HepG2 (cell line): ENCODE measurements around the gene GPR179. TPM values are rescaled to one million over a fixed set of nuclear protein-coding genes. Genes with fewer than 3 reads are reported as not detected.

ENCODE experiments used
- ATAC-seq: fragments of 200-7000 bp; cut with Tn5 transposase; 3 replicates; pipeline ENCODE4 v1.9.1; 2020; ENCODE audit warnings: mild to moderate bottlenecking, moderate library complexity
- BruUV-seq: library from RNA; stranded (reverse); fragments of 400-500 nt; replicated peaks from 2 replicates; lab custom pipeline; 2021; lab: Mats Ljungman, UMichigan
- CTCF ChIA-PET: fragments of 300-600 bp; formaldehyde crosslinking; extraction: SDS; loops from one replicate; lab custom pipeline; 2021; ENCODE audit warnings: low total read pairs, inconsistent platforms, low intra/inter-chr PET ratio; lab: Yijun Ruan, JAX
- POLR2A ChIA-PET: fragments of 350-600 bp; sonication (Branson Sonifier 250); formaldehyde crosslinking; loops from one replicate; lab custom pipeline; 2020; ENCODE audit warnings: antibody characterized with exemption, inconsistent platforms; lab: Yijun Ruan, JAX
- DNase-seq: peaks from one replicate; pipeline ENCODE4 v3.0.0-alpha.2; 2015; ENCODE audit warnings: low spot score
- FAIRE-seq: peaks from 3 replicates; lab custom pipeline; 2011; peaks lifted over from hg19 to GRCh38; lab: Jason Lieb, UNC
- H2AFZ ChIP-seq: one replicate; pipeline ENCODE4 v1.6.1; 2011; ENCODE audit warnings: low read length, inconsistent platforms
- H3K27ac ChIP-seq: fragments of 300-600 bp; 3 replicates; pipeline ENCODE4 v1.8.0; 2011; ENCODE audit warnings: mixed run types, mild to moderate bottlenecking, mixed read lengths, low read length, inconsistent platforms; ENCODE audit not compliant: insufficient read depth; ENCODE audit errors: extremely low read length
- H3K27me3 ChIP-seq, 2 experiments: fragments of 200-600 bp in 1 of 2; 2 replicates in 1 of 2; 3 replicates in 1 of 2; pipeline versions ENCODE4 v1.6.0 to v1.8.0; 2011; ENCODE audit warnings: low read length in 2 of 2, mild to moderate bottlenecking in 2 of 2, moderate library complexity in 2 of 2, inconsistent platforms in 1 of 2; ENCODE audit not compliant: insufficient read depth in 2 of 2, control insufficient read depth in 1 of 2
- H3K36me3 ChIP-seq, 2 experiments: fragments of 200-600 bp in 1 of 2; replicated peaks in 1 of 2; 2 replicates in 1 of 2; 3 replicates in 1 of 2; pipeline versions ENCODE4 v1.5.1 to v1.8.0; 2011; ENCODE audit warnings: low read length in 2 of 2, inconsistent platforms in 1 of 2; ENCODE audit not compliant: insufficient read depth in 2 of 2, control insufficient read depth in 1 of 2
- H3K4me1 ChIP-seq: 2 replicates; pipeline ENCODE4 v1.5.1; 2012; ENCODE audit warnings: low read length, inconsistent platforms; ENCODE audit not compliant: insufficient read depth
- H3K4me2 ChIP-seq: 2 replicates; pipeline ENCODE4 v1.6.0; 2011; ENCODE audit warnings: low read depth, low read length, inconsistent platforms
- H3K4me3 ChIP-seq, 3 experiments: fragments of 200-600 bp in 1 of 3; sonication (generic), shearing (Covaris generic) in 1 of 3; replicated peaks in 1 of 3; 2 replicates each; pipeline ENCODE4 v1.5.1; 2011 to 2016; ENCODE audit warnings: low read length in 3 of 3, inconsistent platforms in 2 of 3, low read depth in 2 of 3, mild to moderate bottlenecking in 2 of 3, control low read depth in 1 of 3, mixed read lengths in 1 of 3; ENCODE audit not compliant: insufficient read depth in 1 of 3
- H3K79me2 ChIP-seq: one replicate; pipeline ENCODE4 v1.6.1; 2011; ENCODE audit warnings: low read length, inconsistent platforms; ENCODE audit not compliant: insufficient read depth
- H3K9ac ChIP-seq: 2 replicates; pipeline ENCODE4 v1.6.0; 2011; ENCODE audit warnings: mild to moderate bottlenecking, low read depth, low read length, inconsistent platforms; ENCODE audit not compliant: insufficient read depth
- H3K9me3 ChIP-seq: 2 replicates; pipeline ENCODE4 v1.5.1; 2012; ENCODE audit warnings: mild to moderate bottlenecking, low read length
- H4K20me1 ChIP-seq: 2 replicates; pipeline ENCODE4 v1.6.0; 2011; ENCODE audit warnings: inconsistent platforms, mild to moderate bottlenecking, low read length, moderate library complexity; ENCODE audit not compliant: insufficient read depth
- ELF4 ChIP-seq: sonication (generic); formaldehyde crosslinking; IDR thresholded peaks from 2 replicates; pipeline ENCODE4 v1.5.0; 2020; ENCODE audit warnings: missing genetic modification reagents, mild to moderate bottlenecking, moderate library complexity, borderline replicate concordance
- POLR2G ChIP-seq: fragments of 200-400 bp; formaldehyde crosslinking; IDR thresholded peaks from 2 replicates; pipeline ENCODE4 v1.6.1; 2018; ENCODE audit warnings: mild to moderate bottlenecking, low read depth, low read length, moderate library complexity
- RBM22 ChIP-seq: fragments of 200-400 bp; formaldehyde crosslinking; optimal IDR thresholded peaks from 2 replicates; pipeline ENCODE3; 2017; ENCODE audit warnings: mild to moderate bottlenecking, low read length, moderate library complexity
- SUZ12 ChIP-seq: fragments of 150-350 bp; IDR thresholded peaks from 2 replicates; pipeline ENCODE4 v1.6.1; 2014; ENCODE audit warnings: low read depth, low read length
- ZNF333 ChIP-seq: sonication (generic); formaldehyde crosslinking; IDR thresholded peaks from 2 replicates; pipeline ENCODE4 v1.4.0; 2020; ENCODE audit warnings: mild to moderate bottlenecking, missing genetic modification reagents, borderline replicate concordance
- ZNF547 ChIP-seq: sonication (generic); formaldehyde crosslinking; IDR thresholded peaks from 2 replicates; pipeline ENCODE4 v1.5.1; 2020; ENCODE audit warnings: mild to moderate bottlenecking, missing genetic modification reagents
- ZNF704 ChIP-seq: sonication (generic); formaldehyde crosslinking; IDR thresholded peaks from 2 replicates; pipeline ENCODE4 v1.8.1; 2023; ENCODE audit warnings: mild to moderate bottlenecking, inconsistent platforms, moderate library complexity, missing genetic modification reagents, borderline replicate concordance
- ZNF878 ChIP-seq: sonication (generic); formaldehyde crosslinking; IDR thresholded peaks from 2 replicates; pipeline ENCODE4 v1.8.1; 2023; ENCODE audit warnings: mild to moderate bottlenecking, missing genetic modification reagents, moderate library complexity
- WGBS: methylation state at CpG from one replicate; pipeline ENCODE4 v1.1.6; 2017; ENCODE audit warnings: low lambda C conversion rate; 5-methylcytosine and 5-hydroxymethylcytosine counted together
- in situ Hi-C: cut with HindIII; loops from 2 replicates; pipeline ENCODE4 v1.10.0; 2017; ENCODE audit warnings: low pct_unique_long_range_greater_than_20kb; ENCODE audit not compliant: extremely low pct_ligation_motif_present
- intact Hi-C: fragments of 100-400 bp; cut with micrococcal nuclease; formaldehyde crosslinking; loops from one replicate; pipeline ENCODE4 v1.10.0; 2022; ENCODE audit not compliant: unreplicated experiment
- polyA plus RNA-seq, 8 experiments: library from polyadenylated mRNA; depleted of rRNA in 3 of 8; stranded (reverse) in 7 of 8; unstranded in 1 of 8; fragments of >200 nt; fragmentation: Illumina TruSeq in 4 of 8; extraction: Trizol in 4 of 8; gene quantifications; 2 replicates each; pipeline versions ENCODE4 v1.2.1 to v1.2.3, GENCODE V29; 2011 to 2016; ENCODE audit warnings: low read depth in 4 of 8, missing spikeins in 1 of 8, mixed read lengths in 1 of 8; ENCODE audit not compliant: insufficient read depth in 1 of 8
- total RNA-seq, 5 experiments: library from RNA; depleted of rRNA; stranded (reverse); fragments of >200 nt; fragmentation: Illumina TruSeq; extraction: Trizol; gene quantifications; 2 replicates each; pipeline ENCODE4 v1.2.3, GENCODE V29; 2016; ENCODE audit warnings: low read depth in 1 of 5

GPR179 gene
- total and polyA plus RNA-seq, 2 of the 13 experiments (the other 11 are each of a cell fraction or from before 2014, with no cell fraction given): 0.03 TPM; not detected in 1

GRCh38 chr17:38325221-38325851 lies 18.4 kb downstream of the GPR179 start:
- no peak overlapping the region for H3K27ac ChIP-seq
- H3K9ac ChIP-seq: no peak overlapping the region
- 88% methylated on average over 5 of the region's 5 CpGs for WGBS
- TF ChIP-seq ELF4 (CRISPR knock-in tag) (no peak), SUZ12 (no peak), ZNF547 (CRISPR knock-in tag) (no peak), ZNF878 (CRISPR knock-in tag) (no peak), POLR2G (peak; percentile 59), ZNF333 (CRISPR knock-in tag) (no peak), ZNF704 (CRISPR knock-in tag) (no peak), RBM22 (peak; percentile 66)
- intact Hi-C loops (no loop called here), in situ Hi-C loops (no loop called here)
- no peak overlapping the region for H3K4me2 ChIP-seq
- H3K4me3 ChIP-seq: no peak overlapping the region
- peaks cover 7 to 21% of the 10 kb centered on the region in 2 experiments; a peak in 3 of 5 replicates for H3K27me3 ChIP-seq
- no peaks in the 10 kb centered on the region for H4K20me1 ChIP-seq
- FAIRE-seq: no peak
- BruUV-seq: no TSS peak
- H3K4me1 ChIP-seq: peaks cover 17% of the 10 kb centered on the region
- peaks cover 16 to 29% of the 10 kb centered on the region in 2 experiments for H3K36me3 ChIP-seq
- H3K9me3 ChIP-seq: no peaks in the 10 kb centered on the region
- no peak for DNase-seq
- no peaks in the 10 kb centered on the region for H3K79me2 ChIP-seq
- ChIA-PET POLR2A (interaction anchor here (0.5 to 1.8 kb wide), 6 partner anchors 10 to 36 kb away, joined by 3 to 6 read pairs (median 4); partner anchors contain the start of genes MRPL45 and SOCS7), CTCF (no interaction called here)
- no peak for ATAC-seq
- H2AFZ ChIP-seq: no peak overlapping the region
